ENCODE data around the gene KAZN. TPM values are rescaled to one million over a fixed set of nuclear protein-coding genes. Genes with fewer than 3 reads are reported as not detected.

The KAZN gene
- total and polyA plus RNA-seq, 2 of the 8 experiments (the other 6 are each of a cell fraction or from before 2014, with no cell fraction given) = 3.7 to 11.8 TPM

GRCh38 chr1:14715802-14716201 is 117.3 kb downstream of the KAZN start (continued):
- TF ChIP-seq, protein P1, sequence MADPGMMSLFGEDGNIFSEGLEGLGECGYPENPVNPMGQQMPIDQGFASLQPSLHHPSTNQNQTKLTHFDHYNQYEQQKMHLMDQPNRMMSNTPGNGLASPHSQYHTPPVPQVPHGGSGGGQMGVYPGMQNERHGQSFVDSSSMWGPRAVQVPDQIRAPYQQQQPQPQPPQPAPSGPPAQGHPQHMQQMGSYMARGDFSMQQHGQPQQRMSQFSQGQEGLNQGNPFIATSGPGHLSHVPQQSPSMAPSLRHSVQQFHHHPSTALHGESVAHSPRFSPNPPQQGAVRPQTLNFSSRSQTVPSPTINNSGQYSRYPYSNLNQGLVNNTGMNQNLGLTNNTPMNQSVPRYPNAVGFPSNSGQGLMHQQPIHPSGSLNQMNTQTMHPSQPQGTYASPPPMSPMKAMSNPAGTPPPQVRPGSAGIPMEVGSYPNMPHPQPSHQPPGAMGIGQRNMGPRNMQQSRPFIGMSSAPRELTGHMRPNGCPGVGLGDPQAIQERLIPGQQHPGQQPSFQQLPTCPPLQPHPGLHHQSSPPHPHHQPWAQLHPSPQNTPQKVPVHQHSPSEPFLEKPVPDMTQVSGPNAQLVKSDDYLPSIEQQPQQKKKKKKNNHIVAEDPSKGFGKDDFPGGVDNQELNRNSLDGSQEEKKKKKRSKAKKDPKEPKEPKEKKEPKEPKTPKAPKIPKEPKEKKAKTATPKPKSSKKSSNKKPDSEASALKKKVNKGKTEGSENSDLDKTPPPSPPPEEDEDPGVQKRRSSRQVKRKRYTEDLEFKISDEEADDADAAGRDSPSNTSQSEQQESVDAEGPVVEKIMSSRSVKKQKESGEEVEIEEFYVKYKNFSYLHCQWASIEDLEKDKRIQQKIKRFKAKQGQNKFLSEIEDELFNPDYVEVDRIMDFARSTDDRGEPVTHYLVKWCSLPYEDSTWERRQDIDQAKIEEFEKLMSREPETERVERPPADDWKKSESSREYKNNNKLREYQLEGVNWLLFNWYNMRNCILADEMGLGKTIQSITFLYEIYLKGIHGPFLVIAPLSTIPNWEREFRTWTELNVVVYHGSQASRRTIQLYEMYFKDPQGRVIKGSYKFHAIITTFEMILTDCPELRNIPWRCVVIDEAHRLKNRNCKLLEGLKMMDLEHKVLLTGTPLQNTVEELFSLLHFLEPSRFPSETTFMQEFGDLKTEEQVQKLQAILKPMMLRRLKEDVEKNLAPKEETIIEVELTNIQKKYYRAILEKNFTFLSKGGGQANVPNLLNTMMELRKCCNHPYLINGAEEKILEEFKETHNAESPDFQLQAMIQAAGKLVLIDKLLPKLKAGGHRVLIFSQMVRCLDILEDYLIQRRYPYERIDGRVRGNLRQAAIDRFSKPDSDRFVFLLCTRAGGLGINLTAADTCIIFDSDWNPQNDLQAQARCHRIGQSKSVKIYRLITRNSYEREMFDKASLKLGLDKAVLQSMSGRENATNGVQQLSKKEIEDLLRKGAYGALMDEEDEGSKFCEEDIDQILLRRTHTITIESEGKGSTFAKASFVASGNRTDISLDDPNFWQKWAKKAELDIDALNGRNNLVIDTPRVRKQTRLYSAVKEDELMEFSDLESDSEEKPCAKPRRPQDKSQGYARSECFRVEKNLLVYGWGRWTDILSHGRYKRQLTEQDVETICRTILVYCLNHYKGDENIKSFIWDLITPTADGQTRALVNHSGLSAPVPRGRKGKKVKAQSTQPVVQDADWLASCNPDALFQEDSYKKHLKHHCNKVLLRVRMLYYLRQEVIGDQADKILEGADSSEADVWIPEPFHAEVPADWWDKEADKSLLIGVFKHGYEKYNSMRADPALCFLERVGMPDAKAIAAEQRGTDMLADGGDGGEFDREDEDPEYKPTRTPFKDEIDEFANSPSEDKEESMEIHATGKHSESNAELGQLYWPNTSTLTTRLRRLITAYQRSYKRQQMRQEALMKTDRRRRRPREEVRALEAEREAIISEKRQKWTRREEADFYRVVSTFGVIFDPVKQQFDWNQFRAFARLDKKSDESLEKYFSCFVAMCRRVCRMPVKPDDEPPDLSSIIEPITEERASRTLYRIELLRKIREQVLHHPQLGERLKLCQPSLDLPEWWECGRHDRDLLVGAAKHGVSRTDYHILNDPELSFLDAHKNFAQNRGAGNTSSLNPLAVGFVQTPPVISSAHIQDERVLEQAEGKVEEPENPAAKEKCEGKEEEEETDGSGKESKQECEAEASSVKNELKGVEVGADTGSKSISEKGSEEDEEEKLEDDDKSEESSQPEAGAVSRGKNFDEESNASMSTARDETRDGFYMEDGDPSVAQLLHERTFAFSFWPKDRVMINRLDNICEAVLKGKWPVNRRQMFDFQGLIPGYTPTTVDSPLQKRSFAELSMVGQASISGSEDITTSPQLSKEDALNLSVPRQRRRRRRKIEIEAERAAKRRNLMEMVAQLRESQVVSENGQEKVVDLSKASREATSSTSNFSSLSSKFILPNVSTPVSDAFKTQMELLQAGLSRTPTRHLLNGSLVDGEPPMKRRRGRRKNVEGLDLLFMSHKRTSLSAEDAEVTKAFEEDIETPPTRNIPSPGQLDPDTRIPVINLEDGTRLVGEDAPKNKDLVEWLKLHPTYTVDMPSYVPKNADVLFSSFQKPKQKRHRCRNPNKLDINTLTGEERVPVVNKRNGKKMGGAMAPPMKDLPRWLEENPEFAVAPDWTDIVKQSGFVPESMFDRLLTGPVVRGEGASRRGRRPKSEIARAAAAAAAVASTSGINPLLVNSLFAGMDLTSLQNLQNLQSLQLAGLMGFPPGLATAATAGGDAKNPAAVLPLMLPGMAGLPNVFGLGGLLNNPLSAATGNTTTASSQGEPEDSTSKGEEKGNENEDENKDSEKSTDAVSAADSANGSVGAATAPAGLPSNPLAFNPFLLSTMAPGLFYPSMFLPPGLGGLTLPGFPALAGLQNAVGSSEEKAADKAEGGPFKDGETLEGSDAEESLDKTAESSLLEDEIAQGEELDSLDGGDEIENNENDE (IDR thresholded peaks at IDR 0.05; ENCODE audit: insufficient replicate concordance, low read length) = no peak
- no peak for TF ChIP-seq CHD2 (IDR thresholded peaks at IDR 0.05; ENCODE audit: low read length)
- TF ChIP-seq SAP30 (IDR thresholded peaks at IDR 0.05; ENCODE audit: insufficient read depth, insufficient replicate concordance, low read length) = no peak
- TF ChIP-seq POLR2A (IDR thresholded peaks at IDR 0.05; ENCODE audit: control extremely low read depth in 1 of 2, low read depth in 2 of 2, low read length in 2 of 2) = no peak
- TF ChIP-seq CHD1 (IDR thresholded peaks at IDR 0.05; ENCODE audit: low read depth, low read length) = no peak
- TF ChIP-seq BACH1 (IDR thresholded peaks at IDR 0.05; ENCODE audit: low read length) = no peak
- TF ChIP-seq ASH2L (IDR thresholded peaks at IDR 0.05; ENCODE audit: low read length) = no peak
- TF ChIP-seq MAX (IDR thresholded peaks at IDR 0.05) = no peak
- TF ChIP-seq RAD21 (IDR thresholded peaks at IDR 0.05 in 1 of 2, conservative IDR thresholded peaks at IDR 0.05 in 1 of 2; ENCODE audit: low read depth in 2 of 2, low read length in 2 of 2) = no peak
- TF ChIP-seq FOSL1 (IDR thresholded peaks at IDR 0.05; ENCODE audit: insufficient read depth, low read depth, low read length) = no peak
